AG10803 (cell line): ENCODE measurements around the gene RAB3GAP1.

Source experiments
- DNase-seq: peaks from one replicate; pipeline ENCODE4 v3.0.0; 2010; ENCODE audit warnings: low read depth
- H3K4me3 ChIP-seq: 2 replicates; pipeline ENCODE4 v1.5.1; 2011; ENCODE audit warnings: mild to moderate bottlenecking, low read length, control low read depth
- TF ChIP-seq, protein P1 (sequence below): conservative IDR thresholded peaks from 2 replicates; pipeline ENCODE4 v1.5.1; 2011; ENCODE audit warnings: mild to moderate bottlenecking, low read length, control low read depth, inconsistent platforms

Gene RAB3GAP1

DNA sequence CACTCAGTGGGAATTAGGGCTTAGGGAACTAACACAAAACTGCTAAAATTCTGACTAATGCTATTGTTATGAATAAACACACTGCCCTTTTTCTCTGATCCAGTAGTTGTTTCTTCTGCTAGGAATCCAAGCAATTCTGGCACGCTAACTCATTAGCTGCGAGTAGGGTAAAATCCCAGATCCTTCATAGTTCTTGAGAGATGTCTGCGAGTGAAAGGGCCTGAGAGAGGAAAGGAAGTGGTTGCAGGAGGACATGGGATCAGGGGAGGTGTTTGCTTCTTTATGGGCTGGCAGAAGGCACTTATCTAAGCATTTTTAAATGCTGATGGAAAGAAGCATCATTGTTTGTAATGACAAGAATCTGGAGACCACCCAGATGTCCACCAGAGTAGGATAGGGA, 14.3 kb upstream of the RAB3GAP1 start:
- TF ChIP-seq, protein P1, sequence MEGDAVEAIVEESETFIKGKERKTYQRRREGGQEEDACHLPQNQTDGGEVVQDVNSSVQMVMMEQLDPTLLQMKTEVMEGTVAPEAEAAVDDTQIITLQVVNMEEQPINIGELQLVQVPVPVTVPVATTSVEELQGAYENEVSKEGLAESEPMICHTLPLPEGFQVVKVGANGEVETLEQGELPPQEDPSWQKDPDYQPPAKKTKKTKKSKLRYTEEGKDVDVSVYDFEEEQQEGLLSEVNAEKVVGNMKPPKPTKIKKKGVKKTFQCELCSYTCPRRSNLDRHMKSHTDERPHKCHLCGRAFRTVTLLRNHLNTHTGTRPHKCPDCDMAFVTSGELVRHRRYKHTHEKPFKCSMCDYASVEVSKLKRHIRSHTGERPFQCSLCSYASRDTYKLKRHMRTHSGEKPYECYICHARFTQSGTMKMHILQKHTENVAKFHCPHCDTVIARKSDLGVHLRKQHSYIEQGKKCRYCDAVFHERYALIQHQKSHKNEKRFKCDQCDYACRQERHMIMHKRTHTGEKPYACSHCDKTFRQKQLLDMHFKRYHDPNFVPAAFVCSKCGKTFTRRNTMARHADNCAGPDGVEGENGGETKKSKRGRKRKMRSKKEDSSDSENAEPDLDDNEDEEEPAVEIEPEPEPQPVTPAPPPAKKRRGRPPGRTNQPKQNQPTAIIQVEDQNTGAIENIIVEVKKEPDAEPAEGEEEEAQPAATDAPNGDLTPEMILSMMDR = no peak
- peak; percentile 28 for DNase-seq
- no peak overlapping the region for H3K4me3 ChIP-seq

- no peak for DNase-seq
- TF ChIP-seq, protein P1 = peak; percentile 47
- H3K4me3 ChIP-seq = no peak overlapping the region
Measured at GRCh38 chr2:135043345-135043744, 8.7 kb upstream of the RAB3GAP1 start.

DNA sequence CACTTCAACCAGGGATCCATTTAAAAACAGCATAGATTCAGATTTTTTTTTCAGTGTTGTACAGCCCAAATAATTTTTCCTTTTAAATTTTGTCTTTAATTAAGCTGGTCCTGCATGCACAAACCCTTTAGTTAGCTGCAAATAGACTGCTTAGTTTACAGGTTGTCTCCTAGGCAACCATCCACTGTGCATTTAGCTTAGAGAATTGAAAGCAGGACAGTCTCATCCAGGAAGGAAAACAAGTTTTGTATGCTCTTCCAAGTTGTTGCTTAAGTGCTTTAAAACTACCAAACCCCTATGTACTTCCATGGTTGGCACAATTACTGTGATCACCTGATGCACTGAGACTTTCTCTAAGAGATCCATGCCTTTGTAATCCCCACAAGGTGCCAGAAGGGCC, 4.8 kb upstream of the RAB3GAP1 start, which contains the start of gene MAP3K19:
Gene MAP3K19 (minus strand): TSS at position 148 of the 400 bp plus-strand sequence. CDS start 22,800 bp downstream, outside the sequence.
- H3K4me3 ChIP-seq = no peak within 1 kb of the TSS
- TF ChIP-seq, protein P1 = no peak
- DNase-seq = no peak

DNA sequence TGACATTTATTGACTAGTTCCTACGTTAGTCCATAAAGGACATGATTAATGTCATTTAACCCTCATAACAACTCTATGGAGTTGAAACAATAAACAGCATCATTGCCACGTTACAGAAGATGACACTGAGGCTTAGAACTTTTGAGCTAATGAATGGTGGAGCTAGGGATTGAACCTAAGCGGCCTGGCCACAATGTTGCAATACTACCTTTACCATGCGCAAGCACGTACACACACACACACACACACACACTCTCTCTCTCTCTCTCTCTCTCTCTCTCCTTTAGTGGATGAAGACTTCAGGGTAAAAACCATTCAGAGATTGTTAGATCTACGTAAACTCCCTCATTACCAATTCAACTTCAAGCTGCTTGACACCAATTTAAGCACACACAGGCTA, 4.0 kb upstream of the RAB3GAP1 start:
- H3K4me3 ChIP-seq = no peak overlapping the region
- no peak for DNase-seq
- TF ChIP-seq, protein P1 = no peak

DNA sequence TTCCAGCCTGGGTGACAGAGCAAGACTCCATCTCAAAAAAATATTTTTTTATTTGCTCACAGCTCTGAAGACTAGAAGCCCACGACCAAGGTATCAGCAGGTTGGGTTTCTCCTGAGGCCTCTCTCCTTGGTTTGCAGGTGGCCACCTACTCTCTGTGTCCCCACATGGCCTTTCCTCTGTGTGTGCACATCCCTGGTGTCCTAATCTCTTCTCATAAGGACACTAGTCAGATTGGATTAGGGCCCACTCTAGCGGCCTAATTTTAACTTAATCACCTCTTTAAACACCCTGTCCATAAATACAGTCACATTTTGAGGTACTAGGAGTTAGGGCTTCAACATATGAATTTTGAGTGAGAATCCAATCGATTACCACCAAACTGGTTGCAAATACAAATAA, 2.0 kb upstream of the RAB3GAP1 start:
- no peak overlapping the region for H3K4me3 ChIP-seq

GRCh38 chr2:135050684-135051083, 1.4 kb upstream of the RAB3GAP1 start:
- TF ChIP-seq, protein P1 = no peak
- DNase-seq = no peak
- no peak overlapping the region for H3K4me3 ChIP-seq

More for the DNA sequence above, 2.0 kb upstream of the RAB3GAP1 start:
- TF ChIP-seq, protein P1 = no peak
- DNase-seq = no peak

GRCh38 chr2:135052997-135053474, 944 bp downstream of the RAB3GAP1 start:
- TF ChIP-seq, protein P1 = no peak
- H3K4me3 ChIP-seq = peak overlapping the region; percentile 99
- peak; percentile 29 for DNase-seq
